Body of pancreas (tissue), 4 donors: ENCODE data around the gene CSNK1A1.
"Not testable (repeated sequence)": the region's sequence is repeated elsewhere in the genome, so short reads cannot be mapped to it uniquely, and the experiment has no call there.

Source experiments
- CTCF ChIP-seq, 7 experiments: fragments of 450-650 bp in 4 of 7; fragments of 200-600 bp in 3 of 7; sonication (generic) in 3 of 7; IDR thresholded peaks; one replicate each; pipeline ENCODE4 v1.5.1; 2016 to 2019; ENCODE audit warnings: antibody characterized with exemption in 7 of 7
- POLR2A ChIP-seq, 3 donors: fragments of 450-650 bp; IDR thresholded peaks; one replicate each; pipeline ENCODE4 v1.6.1; 2016; ENCODE audit warnings: antibody characterized with exemption in 3 of 3, mild to moderate bottlenecking in 2 of 3

- TF ChIP-seq CTCF, POLR2A (IDR thresholded peaks at IDR 0.05): not testable (repeated sequence)
Observed at GRCh38 chr5:149535787-149536186, 15.5 kb downstream of the CSNK1A1 start.
